Panc1 (cell line): Measurements from ENCODE around the gene RNF225. TPM values are rescaled to one million over a fixed set of nuclear protein-coding genes. Genes with fewer than 3 reads are reported as not detected.

ENCODE experiments used
- ATAC-seq: fragments of 200-7000 bp; cut with Tn5 transposase; 2 replicates; pipeline ENCODE4 v1.9.1; 2020; ENCODE audit warnings: mild to moderate bottlenecking, moderate library complexity
- BruUV-seq: library from RNA; stranded (reverse); fragments of 400-500 nt; replicated peaks from 2 replicates; lab custom pipeline; 2021; lab: Mats Ljungman, UMichigan
- CTCF ChIA-PET: fragments of 300-600 bp; sonication (Branson Sonifier 250); formaldehyde crosslinking; loops from one replicate; lab custom pipeline; 2022; ENCODE audit warnings: antibody characterized with exemption; lab: Charles Lee
- POLR2A ChIA-PET: fragments of 300-600 bp; sonication (Branson Sonifier 250); formaldehyde crosslinking; loops from one replicate; lab custom pipeline; 2022; ENCODE audit warnings: antibody characterized with exemption; lab: Charles Lee
- DNase-seq: peaks from one replicate; pipeline ENCODE4 v3.0.0-alpha.2; 2010; ENCODE audit warnings: low read depth, low spot score
- H3K27ac ChIP-seq: 2 replicates; pipeline ENCODE4 v1.5.1; 2011; ENCODE audit warnings: mild to moderate bottlenecking, low read length, inconsistent platforms
- H3K27me3 ChIP-seq: fragments of 200-500 bp; sonication (Bioruptor generic); 2 replicates; pipeline ENCODE4 v1.6.0; 2014; ENCODE audit warnings: low read length, inconsistent platforms; ENCODE audit not compliant: control insufficient read depth, insufficient read depth
- H3K36me3 ChIP-seq: fragments of 200-500 bp; sonication (Bioruptor generic); 2 replicates; pipeline ENCODE4 v1.5.1; 2014; ENCODE audit warnings: inconsistent platforms, mild to moderate bottlenecking, low read length, moderate library complexity; ENCODE audit not compliant: control insufficient read depth, insufficient read depth
- H3K4me1 ChIP-seq: 2 replicates; pipeline ENCODE4 v1.5.1; 2011; ENCODE audit warnings: inconsistent platforms, mild to moderate bottlenecking, low read length, moderate library complexity; ENCODE audit not compliant: control insufficient read depth, insufficient read depth
- H3K4me3 ChIP-seq, 2 experiments: 2 replicates each; pipeline ENCODE4 v1.5.1; 2011 to 2012; ENCODE audit warnings: low read depth in 2 of 2, low read length in 2 of 2, mild to moderate bottlenecking in 2 of 2, inconsistent platforms in 1 of 2, moderate library complexity in 1 of 2
- H3K9me3 ChIP-seq: fragments of 200-500 bp; sonication (Bioruptor generic); 2 replicates; pipeline ENCODE4 v1.5.1; 2014; ENCODE audit warnings: low read depth, mild to moderate bottlenecking, inconsistent platforms, low read length, moderate library complexity; ENCODE audit not compliant: control insufficient read depth, insufficient read depth
- CTCF ChIP-seq: fragments of 450-650 bp; IDR thresholded peaks from 2 replicates; pipeline ENCODE4 v1.5.1; 2017; ENCODE audit warnings: mild to moderate bottlenecking
- POLR2AphosphoS5 ChIP-seq: IDR thresholded peaks from 2 replicates; pipeline ENCODE4 v1.6.1; 2012; ENCODE audit warnings: mild to moderate bottlenecking, low read depth, low read length, moderate library complexity
- SIN3A ChIP-seq: IDR thresholded peaks from 2 replicates; pipeline ENCODE4 v1.6.1; 2012; ENCODE audit warnings: low read depth, mild to moderate bottlenecking, low read length, moderate library complexity, borderline replicate concordance; ENCODE audit not compliant: insufficient read depth
- TCF7L2 ChIP-seq: IDR thresholded peaks from 2 replicates; pipeline ENCODE4 v1.6.1; 2011; ENCODE audit warnings: mild to moderate bottlenecking, low read depth, low read length, inconsistent platforms
- in situ Hi-C: cut with HindIII; loops from 2 replicates; pipeline ENCODE4 v1.10.0; 2016; ENCODE audit warnings: low sequenced_read_pairs, low pct_unique_long_range_greater_than_20kb
- intact Hi-C: fragments of 100-400 bp; cut with micrococcal nuclease; formaldehyde crosslinking; loops from one replicate; pipeline ENCODE4 v1.10.0; 2022; ENCODE audit not compliant: unreplicated experiment
- total RNA-seq: library from RNA; stranded (reverse); gene quantifications from one replicate; pipeline ENCODE4 v1.2.1, GENCODE V29; 2021; ENCODE audit not compliant: unreplicated experiment
- TF ChIP-seq, protein P1 (sequence below), 2 experiments: IDR thresholded peaks; 2 replicates each; pipeline ENCODE4 v1.6.1; 2011 to 2012; ENCODE audit warnings: low read depth in 2 of 2, control low read depth in 1 of 2, low read length in 1 of 2, mild to moderate bottlenecking in 1 of 2, moderate library complexity in 1 of 2; ENCODE audit not compliant: insufficient read depth in 1 of 2

The RNF225 gene
- total RNA-seq, 1 experiment from 2014 or later: 1.6 TPM

DNA sequence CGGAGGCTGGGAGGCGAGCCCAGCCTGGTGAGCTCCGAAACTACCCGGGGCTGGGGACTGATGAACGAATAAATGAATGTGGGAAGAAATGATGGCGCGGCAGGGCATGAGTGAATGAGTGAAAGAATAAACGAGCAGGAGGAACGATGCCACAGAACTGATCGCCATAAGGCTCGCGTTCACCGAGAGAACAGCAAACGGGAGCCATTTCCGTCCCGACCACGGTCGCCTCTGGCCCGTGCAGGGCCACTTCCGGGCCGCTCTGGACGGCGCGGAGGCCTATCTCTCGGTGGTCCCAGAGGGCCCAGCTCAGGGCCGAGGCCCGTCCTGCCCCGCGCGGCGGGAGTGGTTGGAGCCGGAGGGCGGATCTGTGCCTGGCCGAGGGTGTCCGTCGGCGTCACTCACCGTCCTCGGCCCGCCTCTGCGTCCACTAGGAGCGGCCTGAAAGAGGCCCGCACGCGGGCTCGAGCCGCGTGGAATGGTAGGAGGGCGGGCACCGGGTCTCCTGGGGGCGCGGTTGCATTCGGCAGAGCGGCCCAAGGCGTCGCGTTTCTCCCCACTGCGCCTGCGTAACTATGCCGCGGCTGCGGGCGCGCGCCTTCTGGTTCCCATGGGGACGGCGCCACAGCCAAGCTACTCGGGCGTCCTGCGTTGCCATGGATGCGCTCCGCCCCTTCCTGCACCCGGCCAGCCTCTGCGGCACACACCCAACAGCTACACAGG is 33.0 kb upstream of the RNF225 start, which contains the start of gene ZNF497:
ZNF497 (minus strand) TSS at position 480 of the 723 bp plus-strand sequence. CDS start 5,116 bp downstream, outside the sequence.
- H3K27ac ChIP-seq: peak within 1 kb of the TSS; percentile 96
- intact Hi-C loops (no loop called here), in situ Hi-C loops (no loop called here)
- ChIA-PET POLR2A (interaction anchor here (0.5 to 3.0 kb wide), 12 partner anchors 10 to 163 kb away, joined by 3 to 16 read pairs (median 4); partner anchors contain the start of gene ZBTB45), CTCF (no interaction called here)
- H3K4me3 ChIP-seq: peak within 1 kb of the TSS; percentile 60 to 95
- H3K9me3 ChIP-seq: no peaks in the 10 kb centered on the region
- peak; percentile 95 for TF ChIP-seq POLR2AphosphoS5
- no peak for TF ChIP-seq CTCF
- TF ChIP-seq SIN3A: peak; percentile 100
- peak; percentile 59 for TF ChIP-seq TCF7L2
- TF ChIP-seq, protein P1, sequence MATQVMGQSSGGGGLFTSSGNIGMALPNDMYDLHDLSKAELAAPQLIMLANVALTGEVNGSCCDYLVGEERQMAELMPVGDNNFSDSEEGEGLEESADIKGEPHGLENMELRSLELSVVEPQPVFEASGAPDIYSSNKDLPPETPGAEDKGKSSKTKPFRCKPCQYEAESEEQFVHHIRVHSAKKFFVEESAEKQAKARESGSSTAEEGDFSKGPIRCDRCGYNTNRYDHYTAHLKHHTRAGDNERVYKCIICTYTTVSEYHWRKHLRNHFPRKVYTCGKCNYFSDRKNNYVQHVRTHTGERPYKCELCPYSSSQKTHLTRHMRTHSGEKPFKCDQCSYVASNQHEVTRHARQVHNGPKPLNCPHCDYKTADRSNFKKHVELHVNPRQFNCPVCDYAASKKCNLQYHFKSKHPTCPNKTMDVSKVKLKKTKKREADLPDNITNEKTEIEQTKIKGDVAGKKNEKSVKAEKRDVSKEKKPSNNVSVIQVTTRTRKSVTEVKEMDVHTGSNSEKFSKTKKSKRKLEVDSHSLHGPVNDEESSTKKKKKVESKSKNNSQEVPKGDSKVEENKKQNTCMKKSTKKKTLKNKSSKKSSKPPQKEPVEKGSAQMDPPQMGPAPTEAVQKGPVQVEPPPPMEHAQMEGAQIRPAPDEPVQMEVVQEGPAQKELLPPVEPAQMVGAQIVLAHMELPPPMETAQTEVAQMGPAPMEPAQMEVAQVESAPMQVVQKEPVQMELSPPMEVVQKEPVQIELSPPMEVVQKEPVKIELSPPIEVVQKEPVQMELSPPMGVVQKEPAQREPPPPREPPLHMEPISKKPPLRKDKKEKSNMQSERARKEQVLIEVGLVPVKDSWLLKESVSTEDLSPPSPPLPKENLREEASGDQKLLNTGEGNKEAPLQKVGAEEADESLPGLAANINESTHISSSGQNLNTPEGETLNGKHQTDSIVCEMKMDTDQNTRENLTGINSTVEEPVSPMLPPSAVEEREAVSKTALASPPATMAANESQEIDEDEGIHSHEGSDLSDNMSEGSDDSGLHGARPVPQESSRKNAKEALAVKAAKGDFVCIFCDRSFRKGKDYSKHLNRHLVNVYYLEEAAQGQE (IDR thresholded peaks at IDR 0.05; ENCODE audit: insufficient read depth in 1 of 2, low read depth in 2 of 2, low read length in 1 of 2): 0 out of 4 replicates have a peak, but pooled peaks of 1 of the 2 experiments have one; percentile 70
- no peaks in the 10 kb centered on the region for H3K36me3 ChIP-seq
- DNase-seq: peak; percentile 79
- ATAC-seq: peak; percentile 94
- H3K27me3 ChIP-seq: no peaks in the 10 kb centered on the region
- BruUV-seq: no TSS peak
- peaks cover 6% of the 10 kb centered on the region; the same call in 1 of the 2 replicates for H3K4me1 ChIP-seq

DNA sequence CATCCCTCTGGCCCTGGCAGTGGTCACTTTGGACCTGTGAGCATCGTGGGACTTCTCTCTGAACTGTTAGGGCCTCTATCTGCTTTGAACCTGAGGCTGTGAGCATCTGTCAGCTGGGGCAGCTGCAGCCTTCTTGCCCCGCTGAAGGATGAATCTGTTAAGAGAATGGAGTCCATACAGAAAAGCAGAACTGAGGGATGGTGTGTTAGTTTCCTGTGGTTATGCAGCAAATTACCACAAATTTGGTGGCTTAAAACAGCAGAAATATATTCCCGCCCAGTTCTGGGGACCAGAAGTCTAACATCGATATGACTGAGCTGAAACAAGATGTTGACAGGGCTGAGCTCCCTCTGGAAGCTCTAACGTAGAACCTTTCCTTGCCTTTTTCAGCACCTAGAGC is 31.3 kb upstream of the RNF225 start:
- BruUV-seq: no TSS peak
- CTCF ChIA-PET: interaction anchor here (0.6 kb wide), 1 partner anchor 46 kb away, joined by 7 read pairs; no protein-coding TSS in a partner anchor
- Histone ChIP-seq H3K27ac (no peak overlapping the region), H3K4me3 (no peak overlapping the region), H3K36me3 (no peaks in the 10 kb centered on the region), H3K4me1 (peaks cover 6% of the 10 kb centered on the region; the same call in 1 of the 2 replicates), H3K27me3 (no peaks in the 10 kb centered on the region), H3K9me3 (no peaks in the 10 kb centered on the region)
- POLR2A ChIA-PET: interaction anchor here (0.6 to 3.0 kb wide), 7 partner anchors 17 to 362 kb away, joined by 3 to 16 read pairs (median 4); no protein-coding TSS in a partner anchor
- TF ChIP-seq TCF7L2 (no peak), POLR2AphosphoS5 (no peak), CTCF (no peak), SIN3A (no peak)
- TF ChIP-seq, protein P1 (IDR thresholded peaks at IDR 0.05; ENCODE audit: insufficient read depth in 1 of 2, low read depth in 2 of 2, low read length in 1 of 2): no peak
- DNase-seq (no peak), ATAC-seq (no peak)
- in situ Hi-C loops (no loop called here), intact Hi-C loops (no loop called here)
